ENCODE measurements around the gene GREB1L. TPM values are rescaled to one million over a fixed set of nuclear protein-coding genes. Genes with fewer than 3 reads are reported as not detected.

The GREB1L gene
- polyA plus RNA-seq, 1 donor from 2014 or later, result 23.3 TPM

DNA sequence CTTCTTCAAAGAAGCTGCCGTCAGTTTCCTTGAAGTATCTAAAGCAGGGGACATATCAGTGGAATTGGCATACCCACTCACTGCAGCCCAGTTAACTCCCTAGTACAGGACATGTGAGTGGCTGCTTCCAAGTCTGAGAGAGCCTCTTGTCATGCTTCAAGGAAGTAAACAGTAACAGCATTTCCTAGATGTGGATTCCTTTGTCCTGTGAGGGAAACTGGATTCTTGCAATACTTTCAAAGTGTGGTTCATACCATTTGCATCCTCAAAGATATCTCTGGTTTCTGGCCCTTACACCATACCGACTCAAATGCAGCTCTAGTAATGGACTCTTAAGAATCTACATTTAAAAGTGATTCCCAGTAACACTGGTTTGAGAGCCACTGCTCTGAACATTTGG is 271.3 kb downstream of the GREB1L start:
- peaks cover 8% of the 10 kb centered on the region for H3K36me3 ChIP-seq (ENCODE audit: insufficient read depth, low read length)
- no peaks in the 10 kb centered on the region for H3K79me2 ChIP-seq (replicated peaks; ENCODE audit: insufficient read depth, low read length)
- no peaks in the 10 kb centered on the region for H3K9me3 ChIP-seq (ENCODE audit: low read length)
- no peaks in the 10 kb centered on the region for H3K9me2 ChIP-seq (ENCODE audit: insufficient read depth, low read length)
- no peak for TF ChIP-seq SMC3 (conservative IDR thresholded peaks at IDR 0.05; ENCODE audit: poor library complexity)
- TF ChIP-seq TAF1 (IDR thresholded peaks at IDR 0.05; ENCODE audit: low read depth), result no peak
- TF ChIP-seq EP300 (conservative IDR thresholded peaks at IDR 0.05; ENCODE audit: poor library complexity, severe bottlenecking), result no peak
- TF ChIP-seq, protein P1, sequence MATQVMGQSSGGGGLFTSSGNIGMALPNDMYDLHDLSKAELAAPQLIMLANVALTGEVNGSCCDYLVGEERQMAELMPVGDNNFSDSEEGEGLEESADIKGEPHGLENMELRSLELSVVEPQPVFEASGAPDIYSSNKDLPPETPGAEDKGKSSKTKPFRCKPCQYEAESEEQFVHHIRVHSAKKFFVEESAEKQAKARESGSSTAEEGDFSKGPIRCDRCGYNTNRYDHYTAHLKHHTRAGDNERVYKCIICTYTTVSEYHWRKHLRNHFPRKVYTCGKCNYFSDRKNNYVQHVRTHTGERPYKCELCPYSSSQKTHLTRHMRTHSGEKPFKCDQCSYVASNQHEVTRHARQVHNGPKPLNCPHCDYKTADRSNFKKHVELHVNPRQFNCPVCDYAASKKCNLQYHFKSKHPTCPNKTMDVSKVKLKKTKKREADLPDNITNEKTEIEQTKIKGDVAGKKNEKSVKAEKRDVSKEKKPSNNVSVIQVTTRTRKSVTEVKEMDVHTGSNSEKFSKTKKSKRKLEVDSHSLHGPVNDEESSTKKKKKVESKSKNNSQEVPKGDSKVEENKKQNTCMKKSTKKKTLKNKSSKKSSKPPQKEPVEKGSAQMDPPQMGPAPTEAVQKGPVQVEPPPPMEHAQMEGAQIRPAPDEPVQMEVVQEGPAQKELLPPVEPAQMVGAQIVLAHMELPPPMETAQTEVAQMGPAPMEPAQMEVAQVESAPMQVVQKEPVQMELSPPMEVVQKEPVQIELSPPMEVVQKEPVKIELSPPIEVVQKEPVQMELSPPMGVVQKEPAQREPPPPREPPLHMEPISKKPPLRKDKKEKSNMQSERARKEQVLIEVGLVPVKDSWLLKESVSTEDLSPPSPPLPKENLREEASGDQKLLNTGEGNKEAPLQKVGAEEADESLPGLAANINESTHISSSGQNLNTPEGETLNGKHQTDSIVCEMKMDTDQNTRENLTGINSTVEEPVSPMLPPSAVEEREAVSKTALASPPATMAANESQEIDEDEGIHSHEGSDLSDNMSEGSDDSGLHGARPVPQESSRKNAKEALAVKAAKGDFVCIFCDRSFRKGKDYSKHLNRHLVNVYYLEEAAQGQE (IDR thresholded peaks at IDR 0.05; ENCODE audit: borderline replicate concordance), result no peak
- no peak for TF ChIP-seq EZH2 (IDR thresholded peaks at IDR 0.05; ENCODE audit: borderline replicate concordance, insufficient read depth, low read length, poor library complexity, severe bottlenecking)
- TF ChIP-seq POLR2AphosphoS5 (IDR thresholded peaks at IDR 0.05), result no peak
- TF ChIP-seq RAD21 (conservative IDR thresholded peaks at IDR 0.05), result no peak
- TF ChIP-seq, protein P2, sequence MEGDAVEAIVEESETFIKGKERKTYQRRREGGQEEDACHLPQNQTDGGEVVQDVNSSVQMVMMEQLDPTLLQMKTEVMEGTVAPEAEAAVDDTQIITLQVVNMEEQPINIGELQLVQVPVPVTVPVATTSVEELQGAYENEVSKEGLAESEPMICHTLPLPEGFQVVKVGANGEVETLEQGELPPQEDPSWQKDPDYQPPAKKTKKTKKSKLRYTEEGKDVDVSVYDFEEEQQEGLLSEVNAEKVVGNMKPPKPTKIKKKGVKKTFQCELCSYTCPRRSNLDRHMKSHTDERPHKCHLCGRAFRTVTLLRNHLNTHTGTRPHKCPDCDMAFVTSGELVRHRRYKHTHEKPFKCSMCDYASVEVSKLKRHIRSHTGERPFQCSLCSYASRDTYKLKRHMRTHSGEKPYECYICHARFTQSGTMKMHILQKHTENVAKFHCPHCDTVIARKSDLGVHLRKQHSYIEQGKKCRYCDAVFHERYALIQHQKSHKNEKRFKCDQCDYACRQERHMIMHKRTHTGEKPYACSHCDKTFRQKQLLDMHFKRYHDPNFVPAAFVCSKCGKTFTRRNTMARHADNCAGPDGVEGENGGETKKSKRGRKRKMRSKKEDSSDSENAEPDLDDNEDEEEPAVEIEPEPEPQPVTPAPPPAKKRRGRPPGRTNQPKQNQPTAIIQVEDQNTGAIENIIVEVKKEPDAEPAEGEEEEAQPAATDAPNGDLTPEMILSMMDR (IDR thresholded peaks at IDR 0.05; ENCODE audit: poor library complexity, severe bottlenecking), result no peak
- TF ChIP-seq MXI1 (conservative IDR thresholded peaks at IDR 0.05; ENCODE audit: poor library complexity, severe bottlenecking), result no peak
- no peak overlapping the region for H3K27ac ChIP-seq (ENCODE audit: low read length)
- H3K4me2 ChIP-seq (ENCODE audit: low read length), result no peak overlapping the region
- H3K4me3 ChIP-seq (ENCODE audit: low read length), result no peak overlapping the region
- no peaks in the 10 kb centered on the region for H3K27me3 ChIP-seq (ENCODE audit: insufficient read depth, low read depth, low read length)
- no peaks in the 10 kb centered on the region for H4K20me1 ChIP-seq (ENCODE audit: insufficient read depth)
- no peak overlapping the region for H3K9ac ChIP-seq (ENCODE audit: low read length)
- no peaks in the 10 kb centered on the region for H3F3A ChIP-seq (ENCODE audit: insufficient read depth, low read length, poor library complexity, severe bottlenecking)
- H2AFZ ChIP-seq (ENCODE audit: low read depth, low read length), result no peak overlapping the region

DNA sequence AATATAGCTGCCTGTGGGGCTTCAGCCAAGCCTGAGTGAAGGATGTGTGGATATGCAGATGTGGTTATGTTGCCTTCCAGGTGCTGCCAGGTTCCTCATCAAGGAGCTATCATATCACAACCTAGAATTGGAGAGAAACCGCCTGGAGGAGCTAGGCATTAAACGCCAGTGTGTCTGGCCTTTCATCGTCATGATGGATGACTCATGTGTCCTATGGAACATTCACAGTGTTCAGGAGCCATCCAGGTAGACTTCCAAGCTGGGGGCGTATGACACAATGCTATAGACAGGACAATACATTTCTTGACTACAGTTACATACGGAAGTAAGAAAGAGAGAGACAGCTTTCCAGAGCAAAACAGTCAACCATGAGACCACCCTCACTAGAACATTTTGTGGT is 271.7 kb downstream of the GREB1L start:
- Histone ChIP-seq H3F3A (ENCODE audit: insufficient read depth, low read length, poor library complexity, severe bottlenecking) (no peaks in the 10 kb centered on the region), H3K9ac (ENCODE audit: low read length) (no peak overlapping the region), H3K4me3 (ENCODE audit: low read length) (no peak overlapping the region), H3K4me2 (ENCODE audit: low read length) (no peak overlapping the region), H3K27me3 (ENCODE audit: insufficient read depth, low read depth, low read length) (no peaks in the 10 kb centered on the region), H3K9me3 (ENCODE audit: low read length) (no peaks in the 10 kb centered on the region), H3K36me3 (ENCODE audit: insufficient read depth, low read length) (peaks cover 8% of the 10 kb centered on the region), H3K27ac (ENCODE audit: low read length) (no peak overlapping the region), H3K79me2 (replicated peaks; ENCODE audit: insufficient read depth, low read length) (no peaks in the 10 kb centered on the region), H3K9me2 (ENCODE audit: insufficient read depth, low read length) (no peaks in the 10 kb centered on the region), H2AFZ (ENCODE audit: low read depth, low read length) (no peak overlapping the region), H4K20me1 (ENCODE audit: insufficient read depth) (no peaks in the 10 kb centered on the region)
- TF ChIP-seq EP300 (conservative IDR thresholded peaks at IDR 0.05; ENCODE audit: poor library complexity, severe bottlenecking) (no peak), MXI1 (conservative IDR thresholded peaks at IDR 0.05; ENCODE audit: poor library complexity, severe bottlenecking) (no peak), SMC3 (conservative IDR thresholded peaks at IDR 0.05; ENCODE audit: poor library complexity) (no peak), TAF1 (IDR thresholded peaks at IDR 0.05; ENCODE audit: low read depth) (no peak), RAD21 (conservative IDR thresholded peaks at IDR 0.05) (no peak), POLR2AphosphoS5 (IDR thresholded peaks at IDR 0.05) (no peak), EZH2 (IDR thresholded peaks at IDR 0.05; ENCODE audit: borderline replicate concordance, insufficient read depth, low read length, poor library complexity, severe bottlenecking) (no peak)
- TF ChIP-seq, protein P2 (IDR thresholded peaks at IDR 0.05; ENCODE audit: poor library complexity, severe bottlenecking), result no peak
- TF ChIP-seq, protein P1 (IDR thresholded peaks at IDR 0.05; ENCODE audit: borderline replicate concordance), result no peak
